OCI-LY3 (cell line): Measurements from ENCODE around the gene ST3GAL6.

ENCODE experiments used
- EZH2phosphoT487 ChIP-seq: fragments of 200-600 bp; shearing (Covaris generic); IDR thresholded peaks from 2 replicates; pipeline ENCODE4 v1.6.1; 2018; ENCODE audit warnings: antibody characterized with exemption, mixed run types, low read depth
- TF ChIP-seq, protein P1 (sequence below): fragments of 200-600, 300-600 bp; sonication (generic); IDR thresholded peaks from 2 replicates; pipeline ENCODE4 v1.5.1; 2014; ENCODE audit warnings: antibody characterized with exemption, low read length, low read depth

DNA sequence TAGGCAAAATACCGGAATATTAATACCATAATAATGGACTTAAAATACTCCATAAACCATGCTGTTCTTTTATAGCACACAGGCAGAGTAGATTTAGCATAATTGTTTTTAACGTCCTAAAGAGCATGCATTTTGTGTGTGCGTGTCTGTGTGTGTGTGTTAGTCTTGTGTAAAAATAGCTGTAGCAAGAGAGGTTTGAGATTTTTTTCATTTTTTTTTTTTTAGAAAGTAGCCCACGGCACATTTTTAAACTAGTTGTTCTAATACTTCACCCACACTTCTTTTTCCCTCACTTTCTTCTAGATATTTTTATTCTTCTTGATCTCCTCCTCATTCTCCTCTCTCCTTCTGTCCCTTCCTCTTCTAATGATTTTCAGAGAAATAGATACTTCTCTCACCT lies 7.5 kb upstream of the ST3GAL6 start:
- TF ChIP-seq, protein P1, sequence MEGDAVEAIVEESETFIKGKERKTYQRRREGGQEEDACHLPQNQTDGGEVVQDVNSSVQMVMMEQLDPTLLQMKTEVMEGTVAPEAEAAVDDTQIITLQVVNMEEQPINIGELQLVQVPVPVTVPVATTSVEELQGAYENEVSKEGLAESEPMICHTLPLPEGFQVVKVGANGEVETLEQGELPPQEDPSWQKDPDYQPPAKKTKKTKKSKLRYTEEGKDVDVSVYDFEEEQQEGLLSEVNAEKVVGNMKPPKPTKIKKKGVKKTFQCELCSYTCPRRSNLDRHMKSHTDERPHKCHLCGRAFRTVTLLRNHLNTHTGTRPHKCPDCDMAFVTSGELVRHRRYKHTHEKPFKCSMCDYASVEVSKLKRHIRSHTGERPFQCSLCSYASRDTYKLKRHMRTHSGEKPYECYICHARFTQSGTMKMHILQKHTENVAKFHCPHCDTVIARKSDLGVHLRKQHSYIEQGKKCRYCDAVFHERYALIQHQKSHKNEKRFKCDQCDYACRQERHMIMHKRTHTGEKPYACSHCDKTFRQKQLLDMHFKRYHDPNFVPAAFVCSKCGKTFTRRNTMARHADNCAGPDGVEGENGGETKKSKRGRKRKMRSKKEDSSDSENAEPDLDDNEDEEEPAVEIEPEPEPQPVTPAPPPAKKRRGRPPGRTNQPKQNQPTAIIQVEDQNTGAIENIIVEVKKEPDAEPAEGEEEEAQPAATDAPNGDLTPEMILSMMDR, result no peak
- no peak for TF ChIP-seq EZH2phosphoT487
